HepG2 (cell line): Measurements from ENCODE around the gene ANKRA2. TPM values are rescaled to one million over a fixed set of nuclear protein-coding genes. Genes with fewer than 3 reads are reported as not detected.
A peak's percentile ranks its signal among the peaks of the same experiment; 100 is the strongest.

ENCODE experiments used
- ATAC-seq: fragments of 200-7000 bp; cut with Tn5 transposase; 3 replicates; pipeline ENCODE4 v1.9.1; 2020; ENCODE audit warnings: mild to moderate bottlenecking, moderate library complexity
- BruUV-seq: library from RNA; stranded (reverse); fragments of 400-500 nt; replicated peaks from 2 replicates; lab custom pipeline; 2021; lab: Mats Ljungman, UMichigan
- CTCF ChIA-PET: fragments of 300-600 bp; formaldehyde crosslinking; extraction: SDS; loops from one replicate; lab custom pipeline; 2021; ENCODE audit warnings: low total read pairs, inconsistent platforms, low intra/inter-chr PET ratio; lab: Yijun Ruan, JAX
- POLR2A ChIA-PET: fragments of 350-600 bp; sonication (Branson Sonifier 250); formaldehyde crosslinking; loops from one replicate; lab custom pipeline; 2020; ENCODE audit warnings: antibody characterized with exemption, inconsistent platforms; lab: Yijun Ruan, JAX
- DNase-seq: peaks from one replicate; pipeline ENCODE4 v3.0.0-alpha.2; 2015; ENCODE audit warnings: low spot score
- FAIRE-seq: peaks from 3 replicates; lab custom pipeline; 2011; peaks lifted over from hg19 to GRCh38; lab: Jason Lieb, UNC
- H2AFZ ChIP-seq: one replicate; pipeline ENCODE4 v1.6.1; 2011; ENCODE audit warnings: low read length, inconsistent platforms
- H3K27ac ChIP-seq: fragments of 300-600 bp; 3 replicates; pipeline ENCODE4 v1.8.0; 2011; ENCODE audit warnings: mixed run types, mild to moderate bottlenecking, mixed read lengths, low read length, inconsistent platforms; ENCODE audit not compliant: insufficient read depth; ENCODE audit errors: extremely low read length
- H3K27me3 ChIP-seq, 2 experiments: fragments of 200-600 bp in 1 of 2; 2 replicates in 1 of 2; 3 replicates in 1 of 2; pipeline versions ENCODE4 v1.6.0 to v1.8.0; 2011; ENCODE audit warnings: low read length in 2 of 2, mild to moderate bottlenecking in 2 of 2, moderate library complexity in 2 of 2, inconsistent platforms in 1 of 2; ENCODE audit not compliant: insufficient read depth in 2 of 2, control insufficient read depth in 1 of 2
- H3K36me3 ChIP-seq, 2 experiments: fragments of 200-600 bp in 1 of 2; replicated peaks in 1 of 2; 2 replicates in 1 of 2; 3 replicates in 1 of 2; pipeline versions ENCODE4 v1.5.1 to v1.8.0; 2011; ENCODE audit warnings: low read length in 2 of 2, inconsistent platforms in 1 of 2; ENCODE audit not compliant: insufficient read depth in 2 of 2, control insufficient read depth in 1 of 2
- H3K4me1 ChIP-seq: 2 replicates; pipeline ENCODE4 v1.5.1; 2012; ENCODE audit warnings: low read length, inconsistent platforms; ENCODE audit not compliant: insufficient read depth
- H3K4me2 ChIP-seq: 2 replicates; pipeline ENCODE4 v1.6.0; 2011; ENCODE audit warnings: low read depth, low read length, inconsistent platforms
- H3K4me3 ChIP-seq, 3 experiments: fragments of 200-600 bp in 1 of 3; sonication (generic), shearing (Covaris generic) in 1 of 3; replicated peaks in 1 of 3; 2 replicates each; pipeline ENCODE4 v1.5.1; 2011 to 2016; ENCODE audit warnings: low read length in 3 of 3, inconsistent platforms in 2 of 3, low read depth in 2 of 3, mild to moderate bottlenecking in 2 of 3, control low read depth in 1 of 3, mixed read lengths in 1 of 3; ENCODE audit not compliant: insufficient read depth in 1 of 3
- H3K79me2 ChIP-seq: one replicate; pipeline ENCODE4 v1.6.1; 2011; ENCODE audit warnings: low read length, inconsistent platforms; ENCODE audit not compliant: insufficient read depth
- H3K9ac ChIP-seq: 2 replicates; pipeline ENCODE4 v1.6.0; 2011; ENCODE audit warnings: mild to moderate bottlenecking, low read depth, low read length, inconsistent platforms; ENCODE audit not compliant: insufficient read depth
- H3K9me3 ChIP-seq: 2 replicates; pipeline ENCODE4 v1.5.1; 2012; ENCODE audit warnings: mild to moderate bottlenecking, low read length
- H4K20me1 ChIP-seq: 2 replicates; pipeline ENCODE4 v1.6.0; 2011; ENCODE audit warnings: inconsistent platforms, mild to moderate bottlenecking, low read length, moderate library complexity; ENCODE audit not compliant: insufficient read depth
- CEBPB ChIP-seq: IDR thresholded peaks from 2 replicates; pipeline ENCODE4 v1.6.1; 2011; ENCODE audit warnings: low read depth, low read length, improper control_type of control experiment, borderline replicate concordance
- HCFC1 ChIP-seq: fragments of 150-350 bp; IDR thresholded peaks from 2 replicates; pipeline ENCODE4 v1.6.1; 2014; ENCODE audit warnings: low read depth, low read length
- HNRNPK ChIP-seq: fragments of 200-400 bp; formaldehyde crosslinking; IDR thresholded peaks from 2 replicates; pipeline ENCODE4 v1.6.1; 2018; ENCODE audit warnings: low read length, low read depth, moderate library complexity, mild to moderate bottlenecking; ENCODE audit not compliant: poor library complexity, severe bottlenecking
- KLF15 ChIP-seq: sonication (generic); formaldehyde crosslinking; IDR thresholded peaks from 2 replicates; pipeline ENCODE4 v1.8.1; 2023; ENCODE audit warnings: borderline replicate concordance, mild to moderate bottlenecking, inconsistent platforms, missing genetic modification reagents, mixed read lengths
- NCOR1 ChIP-seq: fragments of 200-600 bp; sonication (generic); IDR thresholded peaks from 2 replicates; pipeline ENCODE4 v1.7.0; 2017; ENCODE audit warnings: antibody characterized with exemption, low read length, borderline replicate concordance
- POGZ ChIP-seq: sonication (generic); formaldehyde crosslinking; IDR thresholded peaks from 2 replicates; pipeline ENCODE4 v1.4.0; 2020; ENCODE audit warnings: mild to moderate bottlenecking, missing genetic modification reagents
- REXO4 ChIP-seq: sonication (generic); formaldehyde crosslinking; IDR thresholded peaks from 2 replicates; pipeline ENCODE4 v1.8.0; 2022; ENCODE audit warnings: missing genetic modification reagents, mild to moderate bottlenecking, borderline replicate concordance
- RNF2 ChIP-seq: fragments of 450-650 bp; conservative IDR thresholded peaks from 2 replicates; pipeline ENCODE4 v1.6.1; 2016; ENCODE audit warnings: low read depth
- SMAD1 ChIP-seq: sonication (generic); formaldehyde crosslinking; IDR thresholded peaks from 2 replicates; pipeline ENCODE4 v1.4.0; 2020; ENCODE audit warnings: missing genetic modification reagents, low read depth, mild to moderate bottlenecking, borderline replicate concordance
- SNAPC2 ChIP-seq: sonication (generic); formaldehyde crosslinking; IDR thresholded peaks from 2 replicates; pipeline ENCODE4 v1.8.1; 2022; ENCODE audit warnings: mild to moderate bottlenecking, missing genetic modification reagents
- U2AF1 ChIP-seq: fragments of 200-400 bp; formaldehyde crosslinking; optimal IDR thresholded peaks from 2 replicates; pipeline ENCODE3; 2017; ENCODE audit warnings: mild to moderate bottlenecking, low read depth, low read length
- ZMAT5 ChIP-seq: sonication (generic); formaldehyde crosslinking; IDR thresholded peaks from 2 replicates; pipeline ENCODE4 v1.5.0; 2020; ENCODE audit warnings: mild to moderate bottlenecking, low read depth, missing genetic modification reagents, borderline replicate concordance
- ZNF382 ChIP-seq: sonication (generic); formaldehyde crosslinking; IDR thresholded peaks from 2 replicates; pipeline ENCODE4 v1.5.0; 2020; ENCODE audit warnings: missing genetic modification reagents, mild to moderate bottlenecking, borderline replicate concordance
- ZNF788 ChIP-seq: sonication (generic); formaldehyde crosslinking; IDR thresholded peaks from 2 replicates; pipeline ENCODE4 v1.5.0; 2020; ENCODE audit warnings: mild to moderate bottlenecking, missing genetic modification reagents, borderline replicate concordance
- ZSCAN21 ChIP-seq: sonication (generic); formaldehyde crosslinking; IDR thresholded peaks from 2 replicates; pipeline ENCODE4 v1.8.0; 2022; ENCODE audit warnings: mild to moderate bottlenecking, missing genetic modification reagents, moderate library complexity, borderline replicate concordance
- WGBS: methylation state at CpG from one replicate; pipeline ENCODE4 v1.1.6; 2017; ENCODE audit warnings: low lambda C conversion rate; 5-methylcytosine and 5-hydroxymethylcytosine counted together
- in situ Hi-C: cut with HindIII; loops from 2 replicates; pipeline ENCODE4 v1.10.0; 2017; ENCODE audit warnings: low pct_unique_long_range_greater_than_20kb; ENCODE audit not compliant: extremely low pct_ligation_motif_present
- intact Hi-C: fragments of 100-400 bp; cut with micrococcal nuclease; formaldehyde crosslinking; loops from one replicate; pipeline ENCODE4 v1.10.0; 2022; ENCODE audit not compliant: unreplicated experiment
- polyA plus RNA-seq, 8 experiments: library from polyadenylated mRNA; depleted of rRNA in 3 of 8; stranded (reverse) in 7 of 8; unstranded in 1 of 8; fragments of >200 nt; fragmentation: Illumina TruSeq in 4 of 8; extraction: Trizol in 4 of 8; gene quantifications; 2 replicates each; pipeline versions ENCODE4 v1.2.1 to v1.2.3, GENCODE V29; 2011 to 2016; ENCODE audit warnings: low read depth in 4 of 8, missing spikeins in 1 of 8, mixed read lengths in 1 of 8; ENCODE audit not compliant: insufficient read depth in 1 of 8
- total RNA-seq, 5 experiments: library from RNA; depleted of rRNA; stranded (reverse); fragments of >200 nt; fragmentation: Illumina TruSeq; extraction: Trizol; gene quantifications; 2 replicates each; pipeline ENCODE4 v1.2.3, GENCODE V29; 2016; ENCODE audit warnings: low read depth in 1 of 5
- TF ChIP-seq, protein P1 (sequence below): sonication (generic); formaldehyde crosslinking; IDR thresholded peaks from 2 replicates; pipeline ENCODE4 v1.4.0; 2020; ENCODE audit warnings: missing genetic modification reagents

Gene ANKRA2
- total and polyA plus RNA-seq, 2 of the 13 experiments (the other 11 are each of a cell fraction or from before 2014, with no cell fraction given) = 23.6 to 33.6 TPM

DNA sequence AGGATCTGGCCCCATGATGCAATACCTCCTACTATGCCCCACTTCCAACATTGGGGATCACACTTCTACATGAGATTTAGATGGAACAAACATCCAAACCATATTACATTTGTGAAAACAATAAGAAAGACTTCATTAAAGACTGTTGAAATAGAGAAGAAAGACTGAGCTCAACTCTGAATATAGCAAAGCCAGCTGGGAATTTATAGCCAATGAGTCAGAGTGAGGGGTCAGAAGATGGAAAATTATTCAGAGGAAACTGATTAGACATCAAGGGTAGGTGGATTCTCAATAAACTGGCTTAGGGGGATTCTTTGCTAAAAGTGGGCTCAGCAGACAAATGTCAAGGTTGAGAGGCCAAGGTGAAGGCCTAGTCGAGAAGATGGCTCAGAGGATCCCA lies 41.6 kb downstream of the ANKRA2 start:
- FAIRE-seq (no peak), ATAC-seq (no peak), DNase-seq (no peak)
- intact Hi-C loops (no loop called here), in situ Hi-C loops (no loop called here)
- H3K27me3 ChIP-seq = no peaks in the 10 kb centered on the region
- no peaks in the 10 kb centered on the region for H3K36me3 ChIP-seq
- H3K4me1 ChIP-seq = peaks cover 32% of the 10 kb centered on the region
- H3K27ac ChIP-seq = no peak overlapping the region
- H3K4me2 ChIP-seq = no peak overlapping the region
- no peaks in the 10 kb centered on the region for H3K79me2 ChIP-seq
- ChIA-PET CTCF (no interaction called here), POLR2A (no interaction called here)
- H3K9me3 ChIP-seq = no peaks in the 10 kb centered on the region
- H4K20me1 ChIP-seq = no peaks in the 10 kb centered on the region
- no peak for TF ChIP-seq POGZ (CRISPR knock-in tag)
- TF ChIP-seq CEBPB = 0 out of 2 replicates have a peak, but pooled peaks have one; percentile 6
- no peak overlapping the region for H2AFZ ChIP-seq
- H3K4me3 ChIP-seq = no peak overlapping the region
- H3K9ac ChIP-seq = no peak overlapping the region
- no TSS peak for BruUV-seq
- 4% methylated on average over 1 of the region's 1 CpG for WGBS

DNA sequence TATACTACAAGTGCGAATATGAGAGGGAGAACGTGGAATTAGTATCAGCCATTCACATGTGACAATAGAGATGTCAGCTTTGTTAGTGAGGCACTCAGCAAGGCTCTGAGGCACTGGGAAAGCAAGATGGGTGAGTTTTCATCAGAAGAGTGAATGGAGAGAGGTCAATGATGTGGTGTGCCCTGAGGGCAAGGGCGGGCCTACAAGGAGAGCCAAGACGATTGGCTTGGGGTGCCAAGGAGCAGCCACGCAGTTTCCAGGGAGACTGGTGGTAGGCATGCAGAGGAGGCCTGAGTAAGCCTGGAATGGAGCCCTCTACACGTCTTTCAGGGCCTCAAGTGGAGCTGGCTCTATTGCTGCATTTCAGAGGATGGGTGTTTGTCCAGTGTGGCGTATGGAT lies 42.5 kb downstream of the ANKRA2 start:
- no peak overlapping the region for H3K4me2 ChIP-seq
- ATAC-seq = no peak
- no peak overlapping the region for H2AFZ ChIP-seq
- TF ChIP-seq KLF15 (CRISPR knock-in tag) = no peak
- TF ChIP-seq, protein P1, sequence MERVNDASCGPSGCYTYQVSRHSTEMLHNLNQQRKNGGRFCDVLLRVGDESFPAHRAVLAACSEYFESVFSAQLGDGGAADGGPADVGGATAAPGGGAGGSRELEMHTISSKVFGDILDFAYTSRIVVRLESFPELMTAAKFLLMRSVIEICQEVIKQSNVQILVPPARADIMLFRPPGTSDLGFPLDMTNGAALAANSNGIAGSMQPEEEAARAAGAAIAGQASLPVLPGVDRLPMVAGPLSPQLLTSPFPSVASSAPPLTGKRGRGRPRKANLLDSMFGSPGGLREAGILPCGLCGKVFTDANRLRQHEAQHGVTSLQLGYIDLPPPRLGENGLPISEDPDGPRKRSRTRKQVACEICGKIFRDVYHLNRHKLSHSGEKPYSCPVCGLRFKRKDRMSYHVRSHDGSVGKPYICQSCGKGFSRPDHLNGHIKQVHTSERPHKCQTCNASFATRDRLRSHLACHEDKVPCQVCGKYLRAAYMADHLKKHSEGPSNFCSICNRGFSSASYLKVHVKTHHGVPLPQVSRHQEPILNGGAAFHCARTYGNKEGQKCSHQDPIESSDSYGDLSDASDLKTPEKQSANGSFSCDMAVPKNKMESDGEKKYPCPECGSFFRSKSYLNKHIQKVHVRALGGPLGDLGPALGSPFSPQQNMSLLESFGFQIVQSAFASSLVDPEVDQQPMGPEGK (CRISPR knock-in tag) = no peak
- no peak for TF ChIP-seq HCFC1
- TF ChIP-seq REXO4 (CRISPR knock-in tag) = no peak
- no peak for TF ChIP-seq ZMAT5
- TF ChIP-seq HNRNPK = no peak
- no peak for TF ChIP-seq ZNF788 (CRISPR knock-in tag)
- no peak for TF ChIP-seq NCOR1
- no peak for TF ChIP-seq U2AF1
- no peak for TF ChIP-seq SMAD1 (CRISPR knock-in tag)
- TF ChIP-seq ZSCAN21 (CRISPR knock-in tag) = no peak
- no peak for TF ChIP-seq RNF2
- TF ChIP-seq ZNF382 (CRISPR knock-in tag) = no peak
- TF ChIP-seq SNAPC2 (CRISPR knock-in tag) = no peak
- no peak overlapping the region for H3K27ac ChIP-seq
- no peaks in the 10 kb centered on the region for H4K20me1 ChIP-seq
- in situ Hi-C loops (no loop called here), intact Hi-C loops (no loop called here)
- ChIA-PET POLR2A (interaction anchor here (1.3 kb wide), 1 partner anchor 25 kb away, joined by 4 read pairs; the partner anchor contains the start of gene BTF3), CTCF (no interaction called here)
- no peak overlapping the region for H3K9ac ChIP-seq
- H3K9me3 ChIP-seq = no peaks in the 10 kb centered on the region
- no peaks in the 10 kb centered on the region for H3K36me3 ChIP-seq
- no TSS peak for BruUV-seq
- no peaks in the 10 kb centered on the region for H3K27me3 ChIP-seq
- DNase-seq = no peak
- peaks cover 28% of the 10 kb centered on the region for H3K4me1 ChIP-seq
- WGBS = 44% methylated on average over 5 of the region's 7 CpGs
- FAIRE-seq = no peak
- no peak overlapping the region for H3K4me3 ChIP-seq
- H3K79me2 ChIP-seq = no peaks in the 10 kb centered on the region
